ENCODE measurements around the gene ANKRD33B.

GRCh38 chr5:10684303-10685086, 120.6 kb downstream of the ANKRD33B start:
- TF ChIP-seq KDM1A (IDR thresholded peaks at IDR 0.05), result no peak
- TF ChIP-seq RBM22 (IDR thresholded peaks at IDR 0.05; ENCODE audit: low read depth, low read length, poor library complexity, severe bottlenecking), result no peak

Measured in K562 (cell line).